HepG2 (cell line): Measurements from ENCODE around the gene ABCB9. TPM values are rescaled to one million over a fixed set of nuclear protein-coding genes. Genes with fewer than 3 reads are reported as not detected.

ENCODE experiments used
- ARNT2 ChIP-seq: sonication (generic); formaldehyde crosslinking; IDR thresholded peaks from 2 replicates; pipeline ENCODE4 v1.8.0; 2022; ENCODE audit warnings: mild to moderate bottlenecking, low read depth, missing genetic modification reagents, moderate library complexity
- CSRNP1 ChIP-seq: sonication (generic); formaldehyde crosslinking; IDR thresholded peaks from 2 replicates; pipeline ENCODE4 v1.8.1; 2023; ENCODE audit warnings: mild to moderate bottlenecking, missing genetic modification reagents
- DR1 ChIP-seq: sonication (generic); formaldehyde crosslinking; IDR thresholded peaks from 2 replicates; pipeline ENCODE4 v1.8.0; 2021; ENCODE audit warnings: mild to moderate bottlenecking, missing genetic modification reagents, inconsistent platforms
- EP300 ChIP-seq, 3 experiments: sonication (generic) in 1 of 3; formaldehyde crosslinking in 1 of 3; IDR thresholded peaks; 2 replicates each; pipeline versions ENCODE4 v1.5.1 to v1.6.1; 2011 to 2020; ENCODE audit warnings: low read depth in 2 of 3, low read length in 2 of 3, borderline replicate concordance in 1 of 3, improper control_type of control experiment in 1 of 3, mild to moderate bottlenecking in 1 of 3, missing genetic modification reagents in 1 of 3, moderate library complexity in 1 of 3
- FOSL1 ChIP-seq: sonication (generic); formaldehyde crosslinking; IDR thresholded peaks from 2 replicates; pipeline ENCODE4 v1.9.0; 2021; ENCODE audit warnings: missing genetic modification reagents, borderline replicate concordance
- ISL2 ChIP-seq: sonication (generic); formaldehyde crosslinking; IDR thresholded peaks from 2 replicates; pipeline ENCODE4 v1.5.0; 2020; ENCODE audit warnings: missing genetic modification reagents
- JARID2 ChIP-seq: sonication (generic); formaldehyde crosslinking; IDR thresholded peaks from 2 replicates; pipeline ENCODE4 v1.8.1; 2023; ENCODE audit warnings: missing genetic modification reagents, inconsistent platforms; ENCODE audit not compliant: insufficient replicate concordance
- JUND ChIP-seq: sonication (generic); formaldehyde crosslinking; IDR thresholded peaks from 2 replicates; pipeline ENCODE4 v1.8.0; 2022; ENCODE audit warnings: mild to moderate bottlenecking, missing genetic modification reagents
- MEIS2 ChIP-seq: sonication (generic); formaldehyde crosslinking; IDR thresholded peaks from 2 replicates; pipeline ENCODE4 v1.9.0; 2021; ENCODE audit warnings: mild to moderate bottlenecking, missing genetic modification reagents
- MTA3 ChIP-seq: sonication (generic); formaldehyde crosslinking; IDR thresholded peaks from 2 replicates; pipeline ENCODE4 v1.4.0; 2020; ENCODE audit warnings: missing genetic modification reagents
- NFE2 ChIP-seq: sonication (generic); formaldehyde crosslinking; IDR thresholded peaks from 2 replicates; pipeline ENCODE4 v1.4.0; 2020; ENCODE audit warnings: missing genetic modification reagents
- NR2F2 ChIP-seq: IDR thresholded peaks from 2 replicates; pipeline ENCODE4 v1.6.1; 2012; ENCODE audit warnings: low read depth, inconsistent platforms, borderline replicate concordance
- RBFOX2 ChIP-seq: fragments of 200-400 bp; formaldehyde crosslinking; IDR thresholded peaks from 2 replicates; pipeline ENCODE4 v1.6.1; 2017; ENCODE audit warnings: low read depth, mild to moderate bottlenecking, low read length
- SALL2 ChIP-seq: sonication (generic); formaldehyde crosslinking; IDR thresholded peaks from 2 replicates; pipeline ENCODE4 v1.8.1; 2023; ENCODE audit warnings: mild to moderate bottlenecking, missing genetic modification reagents, inconsistent platforms
- TSC22D2 ChIP-seq: sonication (generic); formaldehyde crosslinking; IDR thresholded peaks from 2 replicates; pipeline ENCODE4 v1.5.1; 2020; ENCODE audit warnings: missing genetic modification reagents, mild to moderate bottlenecking, borderline replicate concordance
- ZBTB37 ChIP-seq: sonication (generic); formaldehyde crosslinking; IDR thresholded peaks from 2 replicates; pipeline ENCODE4 v1.4.0; 2020; ENCODE audit warnings: mild to moderate bottlenecking, missing genetic modification reagents
- ZFP82 ChIP-seq: sonication (generic); formaldehyde crosslinking; IDR thresholded peaks from 2 replicates; pipeline ENCODE4 v1.5.1; 2020; ENCODE audit warnings: mild to moderate bottlenecking, missing genetic modification reagents, borderline replicate concordance
- ZHX1 ChIP-seq: sonication (generic); formaldehyde crosslinking; IDR thresholded peaks from 2 replicates; pipeline ENCODE4 v1.8.1; 2022; ENCODE audit warnings: low read depth, mild to moderate bottlenecking, missing genetic modification reagents
- ZNF558 ChIP-seq: sonication (generic); formaldehyde crosslinking; IDR thresholded peaks from 2 replicates; pipeline ENCODE4 v1.9.0; 2022; ENCODE audit warnings: mild to moderate bottlenecking, missing genetic modification reagents, borderline replicate concordance
- ZNF703 ChIP-seq: sonication (generic); formaldehyde crosslinking; IDR thresholded peaks from 2 replicates; pipeline ENCODE4 v1.5.1; 2020; ENCODE audit warnings: missing genetic modification reagents, mild to moderate bottlenecking, moderate library complexity, borderline replicate concordance
- ZNF749 ChIP-seq: sonication (generic); formaldehyde crosslinking; IDR thresholded peaks from 2 replicates; pipeline ENCODE4 v1.8.0; 2022; ENCODE audit warnings: mild to moderate bottlenecking, missing genetic modification reagents, moderate library complexity, borderline replicate concordance
- ZNF777 ChIP-seq: sonication (generic); formaldehyde crosslinking; IDR thresholded peaks from 2 replicates; pipeline ENCODE4 v1.4.0; 2020; ENCODE audit warnings: missing genetic modification reagents
- ZNF883 ChIP-seq: sonication (generic); formaldehyde crosslinking; IDR thresholded peaks from 2 replicates; pipeline ENCODE4 v1.5.1; 2020; ENCODE audit warnings: mild to moderate bottlenecking, missing genetic modification reagents; ENCODE audit errors: not compliant biosample characterization
- polyA plus RNA-seq, 8 experiments: library from polyadenylated mRNA; depleted of rRNA in 3 of 8; stranded (reverse) in 7 of 8; unstranded in 1 of 8; fragments of >200 nt; fragmentation: Illumina TruSeq in 4 of 8; extraction: Trizol in 4 of 8; gene quantifications; 2 replicates each; pipeline versions ENCODE4 v1.2.1 to v1.2.3, GENCODE V29; 2011 to 2016; ENCODE audit warnings: low read depth in 4 of 8, missing spikeins in 1 of 8, mixed read lengths in 1 of 8; ENCODE audit not compliant: insufficient read depth in 1 of 8
- total RNA-seq, 5 experiments: library from RNA; depleted of rRNA; stranded (reverse); fragments of >200 nt; fragmentation: Illumina TruSeq; extraction: Trizol; gene quantifications; 2 replicates each; pipeline ENCODE4 v1.2.3, GENCODE V29; 2016; ENCODE audit warnings: low read depth in 1 of 5

ABCB9 gene
- total and polyA plus RNA-seq, 2 of the 13 experiments (the other 11 are each of a cell fraction or from before 2014, with no cell fraction given), result 5.1 to 6.0 TPM

- TF ChIP-seq CSRNP1 (0 out of 2 replicates have a peak, but pooled peaks have one; percentile 61), ZNF777 (CRISPR knock-in tag) (peak; percentile 57; the same call in 1 of the 2 replicates), ZHX1 (CRISPR knock-in tag) (no peak), ZFP82 (CRISPR knock-in tag) (no peak), SALL2 (CRISPR knock-in tag) (0 out of 2 replicates have a peak, but pooled peaks have one; percentile 19), JUND (CRISPR knock-in tag) (no peak), EP300 (IDR thresholded peaks at IDR 0.05; ENCODE audit: low read depth in 2 of 2, low read length in 2 of 2) (peak in 1 of 2 experiments; percentile 20; a peak in 1 of 4 replicates), EP300 (CRISPR knock-in tag; IDR thresholded peaks at IDR 0.05; ENCODE audit: borderline replicate concordance) (no peak), ISL2 (CRISPR knock-in tag) (no peak), TSC22D2 (CRISPR knock-in tag) (no peak), MTA3 (CRISPR knock-in tag) (no peak), ZNF703 (CRISPR knock-in tag) (no peak), DR1 (CRISPR knock-in tag) (no peak), JARID2 (CRISPR knock-in tag) (no peak), ZNF883 (CRISPR knock-in tag) (peak; percentile 3), ARNT2 (CRISPR knock-in tag) (peak; percentile 35; the same call in 1 of the 2 replicates), ZBTB37 (CRISPR knock-in tag) (no peak), ZNF749 (CRISPR knock-in tag) (no peak), NR2F2 (no peak), FOSL1 (CRISPR knock-in tag) (no peak), ZNF558 (CRISPR knock-in tag) (no peak), RBFOX2 (peak; percentile 65), NFE2 (CRISPR knock-in tag) (no peak), MEIS2 (CRISPR knock-in tag) (peak; percentile 60; the same call in 1 of the 2 replicates)
Observed at GRCh38 chr12:122965851-122966742, at the start of gene ABCB9 (continued).
